ENCODE results near the gene ERMAP.

- TF ChIP-seq, protein P1, sequence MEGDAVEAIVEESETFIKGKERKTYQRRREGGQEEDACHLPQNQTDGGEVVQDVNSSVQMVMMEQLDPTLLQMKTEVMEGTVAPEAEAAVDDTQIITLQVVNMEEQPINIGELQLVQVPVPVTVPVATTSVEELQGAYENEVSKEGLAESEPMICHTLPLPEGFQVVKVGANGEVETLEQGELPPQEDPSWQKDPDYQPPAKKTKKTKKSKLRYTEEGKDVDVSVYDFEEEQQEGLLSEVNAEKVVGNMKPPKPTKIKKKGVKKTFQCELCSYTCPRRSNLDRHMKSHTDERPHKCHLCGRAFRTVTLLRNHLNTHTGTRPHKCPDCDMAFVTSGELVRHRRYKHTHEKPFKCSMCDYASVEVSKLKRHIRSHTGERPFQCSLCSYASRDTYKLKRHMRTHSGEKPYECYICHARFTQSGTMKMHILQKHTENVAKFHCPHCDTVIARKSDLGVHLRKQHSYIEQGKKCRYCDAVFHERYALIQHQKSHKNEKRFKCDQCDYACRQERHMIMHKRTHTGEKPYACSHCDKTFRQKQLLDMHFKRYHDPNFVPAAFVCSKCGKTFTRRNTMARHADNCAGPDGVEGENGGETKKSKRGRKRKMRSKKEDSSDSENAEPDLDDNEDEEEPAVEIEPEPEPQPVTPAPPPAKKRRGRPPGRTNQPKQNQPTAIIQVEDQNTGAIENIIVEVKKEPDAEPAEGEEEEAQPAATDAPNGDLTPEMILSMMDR (IDR thresholded peaks at IDR 0.05): no peak
- TF ChIP-seq POLR2A (IDR thresholded peaks at IDR 0.05) (no peak), POLR2AphosphoS5 (IDR thresholded peaks at IDR 0.05) (no peak)
Measured at GRCh38 chr1:42887366-42887765, 70.4 kb downstream of the ERMAP start.
